Thyroid gland (tissue), 4 donors: ENCODE measurements around the gene CD160. TPM values are rescaled to one million over a fixed set of nuclear protein-coding genes. Genes with fewer than 3 reads are reported as not detected.

Source experiments
- DNase-seq, 2 donors: peaks; one replicate each; pipeline ENCODE4 v3.0.0-alpha.2; 2019
- H3K27ac ChIP-seq, 3 donors: fragments of 200-600 bp; sonication (generic); 1 replicate in 2 of 3; 2 replicates in 1 of 3; pipeline ENCODE4 v1.5.1; 2016 to 2019; ENCODE audit warnings: mild to moderate bottlenecking in 1 of 3, moderate library complexity in 1 of 3
- H3K27me3 ChIP-seq: fragments of 200-600 bp; sonication (generic); one replicate; pipeline ENCODE4 v1.5.1; 2019
- H3K36me3 ChIP-seq, 2 donors: fragments of 200-600 bp; sonication (generic); one replicate each; pipeline ENCODE4 v1.5.1; 2016 to 2019
- H3K4me1 ChIP-seq, 2 donors: fragments of 200-600 bp; sonication (generic); one replicate each; pipeline ENCODE4 v1.5.1; 2017 to 2019
- H3K4me3 ChIP-seq, 3 donors: fragments of 200-600 bp; sonication (generic); replicated peaks in 1 of 3; 1 replicate in 2 of 3; 2 replicates in 1 of 3; pipeline ENCODE4 v1.5.1; 2016; ENCODE audit warnings: mild to moderate bottlenecking in 1 of 3
- H3K9me3 ChIP-seq: fragments of 200-600 bp; sonication (generic); one replicate; pipeline ENCODE4 v1.5.1; 2017
- POLR2A ChIP-seq, 2 donors: fragments of 450-650 bp; IDR thresholded peaks; one replicate each; pipeline ENCODE4 v1.6.1; 2017; ENCODE audit warnings: antibody characterized with exemption in 2 of 2, mild to moderate bottlenecking in 2 of 2, moderate library complexity in 1 of 2
- WGBS, 2 donors: methylation state at CpG; one replicate each; pipeline ENCODE4 v1.1.5; 2017; 5-methylcytosine and 5-hydroxymethylcytosine counted together
- intact Hi-C: fragments of 100-400 bp; cut with DNase I; formaldehyde crosslinking; loops from one replicate; pipeline ENCODE4 v1.15.1; 2023
- total RNA-seq, 4 donors: library from RNA; depleted of rRNA; stranded (reverse); fragments of >200 nt; gene quantifications; one replicate each; pipeline ENCODE4 v1.2.3, GENCODE V29; 2016
- TF ChIP-seq, protein P1 (sequence below), 6 experiments: fragments of 200-600 bp in 3 of 6; fragments of 450-650 bp in 3 of 6; sonication (generic) in 3 of 6; IDR thresholded peaks; one replicate each; pipeline ENCODE4 v1.5.1; 2016 to 2019; ENCODE audit warnings: antibody characterized with exemption in 6 of 6, mild to moderate bottlenecking in 2 of 6, inconsistent platforms in 1 of 6, moderate library complexity in 1 of 6

The CD160 gene
- total RNA-seq, 4 donors from 2014 or later: not detected

DNA sequence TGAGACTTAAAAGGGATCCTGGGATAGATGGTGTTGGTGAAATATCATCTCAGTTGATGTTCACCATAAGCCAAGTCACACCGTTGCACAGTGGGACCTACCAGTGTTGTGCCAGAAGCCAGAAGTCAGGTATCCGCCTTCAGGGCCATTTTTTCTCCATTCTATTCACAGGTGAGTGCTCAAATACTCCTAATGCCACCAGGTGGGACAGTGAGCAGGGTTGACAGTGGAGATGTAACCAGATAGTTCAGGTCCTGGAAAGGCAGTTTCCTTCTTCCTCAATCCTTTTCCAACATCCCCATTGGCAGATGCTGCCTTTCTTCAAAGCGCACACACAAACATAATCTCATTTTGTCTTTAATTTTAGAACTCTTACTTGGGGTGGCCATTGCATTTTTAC, 11.6 kb downstream of the CD160 start:
- Histone ChIP-seq H3K4me3 (no peak overlapping the region), H3K27me3 (no peaks in the 10 kb centered on the region), H3K36me3 (no peaks in the 10 kb centered on the region), H3K9me3 (no peaks in the 10 kb centered on the region), H3K27ac (no peak overlapping the region), H3K4me1 (no peaks in the 10 kb centered on the region)
- WGBS, 2 donors: 95 to 98% methylated on average over 3 of the region's 3 CpGs
- intact Hi-C loops: no loop called here
- DNase-seq: no peak
- TF ChIP-seq, protein P1, sequence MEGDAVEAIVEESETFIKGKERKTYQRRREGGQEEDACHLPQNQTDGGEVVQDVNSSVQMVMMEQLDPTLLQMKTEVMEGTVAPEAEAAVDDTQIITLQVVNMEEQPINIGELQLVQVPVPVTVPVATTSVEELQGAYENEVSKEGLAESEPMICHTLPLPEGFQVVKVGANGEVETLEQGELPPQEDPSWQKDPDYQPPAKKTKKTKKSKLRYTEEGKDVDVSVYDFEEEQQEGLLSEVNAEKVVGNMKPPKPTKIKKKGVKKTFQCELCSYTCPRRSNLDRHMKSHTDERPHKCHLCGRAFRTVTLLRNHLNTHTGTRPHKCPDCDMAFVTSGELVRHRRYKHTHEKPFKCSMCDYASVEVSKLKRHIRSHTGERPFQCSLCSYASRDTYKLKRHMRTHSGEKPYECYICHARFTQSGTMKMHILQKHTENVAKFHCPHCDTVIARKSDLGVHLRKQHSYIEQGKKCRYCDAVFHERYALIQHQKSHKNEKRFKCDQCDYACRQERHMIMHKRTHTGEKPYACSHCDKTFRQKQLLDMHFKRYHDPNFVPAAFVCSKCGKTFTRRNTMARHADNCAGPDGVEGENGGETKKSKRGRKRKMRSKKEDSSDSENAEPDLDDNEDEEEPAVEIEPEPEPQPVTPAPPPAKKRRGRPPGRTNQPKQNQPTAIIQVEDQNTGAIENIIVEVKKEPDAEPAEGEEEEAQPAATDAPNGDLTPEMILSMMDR (IDR thresholded peaks at IDR 0.05): no peak
- no peak for TF ChIP-seq POLR2A (IDR thresholded peaks at IDR 0.05)

DNA sequence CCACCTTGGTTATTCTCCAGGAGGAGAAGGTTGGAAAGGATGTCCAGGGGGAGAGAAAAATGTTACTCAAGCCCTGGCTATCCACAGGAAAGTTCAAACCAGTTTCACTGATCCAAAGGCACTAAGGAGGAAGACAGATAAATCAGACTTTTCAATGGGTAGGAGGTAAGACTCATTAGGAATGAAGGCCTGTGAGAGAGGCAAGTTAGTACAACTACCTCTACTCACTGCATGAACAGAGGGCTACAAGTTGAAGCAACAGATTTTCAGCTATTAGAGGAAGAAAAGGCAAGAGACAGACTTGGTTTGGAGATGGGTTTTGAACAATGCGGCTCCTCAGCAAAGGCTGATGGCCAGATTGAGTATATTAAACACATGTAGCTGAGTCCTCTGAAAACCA, 16.9 kb downstream of the CD160 start:
- no peak overlapping the region for H3K27ac ChIP-seq
- WGBS, 2 donors: 95 to 98% methylated on average over 1 of the region's 1 CpG
- intact Hi-C loops: no loop called here
- no peak for TF ChIP-seq POLR2A (IDR thresholded peaks at IDR 0.05)
- TF ChIP-seq, protein P1 (IDR thresholded peaks at IDR 0.05): no peak
- no peaks in the 10 kb centered on the region for H3K27me3 ChIP-seq
- H3K4me1 ChIP-seq: no peaks in the 10 kb centered on the region
- H3K4me3 ChIP-seq: no peak overlapping the region
- no peak for DNase-seq
- H3K36me3 ChIP-seq: peaks cover 0 to 2% of the 10 kb centered on the region in 2 donors
- H3K9me3 ChIP-seq: no peaks in the 10 kb centered on the region

DNA sequence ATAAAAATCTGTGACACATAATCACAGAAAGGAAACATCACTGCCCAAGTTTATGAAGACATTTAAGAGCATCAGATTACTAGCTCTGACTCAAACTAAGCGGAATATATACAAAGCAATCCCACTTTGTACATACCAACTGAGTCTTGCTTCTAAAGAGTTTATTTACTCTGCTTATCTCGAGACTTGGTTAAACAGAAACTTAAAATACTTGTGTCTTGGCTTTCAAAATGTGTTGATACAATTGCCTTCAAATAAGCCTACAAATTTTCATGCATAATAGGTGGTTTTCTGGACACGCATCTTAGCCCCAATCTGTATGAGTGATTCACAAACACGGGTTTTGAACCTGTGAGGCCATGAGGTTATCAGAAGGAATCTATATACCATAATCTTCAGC, 21.0 kb downstream of the CD160 start:
- H3K36me3 ChIP-seq: peaks cover 7 to 10% of the 10 kb centered on the region in 2 donors
- WGBS, 2 donors: 86 to 87% methylated on average over 4 of the region's 4 CpGs
- no peaks in the 10 kb centered on the region for H3K27me3 ChIP-seq
- no peak overlapping the region for H3K4me3 ChIP-seq
- DNase-seq: no peak
- no peaks in the 10 kb centered on the region for H3K4me1 ChIP-seq
- intact Hi-C loops: no loop called here
- TF ChIP-seq, protein P1 (IDR thresholded peaks at IDR 0.05): no peak
- TF ChIP-seq POLR2A (IDR thresholded peaks at IDR 0.05): no peak
- H3K27ac ChIP-seq: no peak overlapping the region
- no peaks in the 10 kb centered on the region for H3K9me3 ChIP-seq

DNA sequence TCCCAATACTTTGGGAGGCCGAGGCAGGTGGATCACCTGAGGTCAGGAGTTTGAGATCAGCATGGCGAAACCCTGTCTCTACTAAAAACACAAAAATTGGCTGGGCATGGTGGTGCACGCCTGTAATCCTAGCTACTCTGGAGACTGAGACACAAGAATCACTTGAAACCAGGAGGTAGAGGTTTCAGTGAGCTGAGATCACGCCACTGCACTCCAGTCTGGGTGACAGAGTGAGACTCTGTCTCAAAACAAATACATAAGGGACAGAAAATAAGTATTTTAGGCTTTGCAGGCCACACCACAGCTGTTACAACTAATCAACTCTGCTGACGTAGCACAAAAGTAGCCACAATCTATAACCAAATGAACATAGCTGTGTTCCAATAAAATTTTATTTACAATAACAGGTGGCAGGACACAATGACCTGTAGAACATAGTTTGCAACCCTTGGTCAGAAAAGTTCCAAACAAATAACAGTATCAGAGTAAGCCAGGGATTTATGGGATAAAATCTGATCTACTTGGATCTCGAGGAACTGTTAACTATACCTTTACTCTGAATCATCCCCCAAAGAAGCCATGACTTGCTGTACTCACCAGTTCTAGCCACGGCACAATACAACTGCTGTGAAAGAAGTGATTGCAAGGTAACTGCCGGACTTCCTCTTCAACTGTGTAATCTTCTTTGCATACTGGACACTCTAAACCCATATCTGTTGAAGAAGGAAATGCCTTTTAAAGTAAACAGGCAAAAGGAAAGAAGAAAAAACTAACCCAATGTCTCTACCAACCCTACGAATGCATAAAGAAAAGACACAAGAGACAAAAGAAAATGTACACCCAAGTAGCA, 28.3 kb downstream of the CD160 start:
- Histone ChIP-seq H3K9me3 (no peaks in the 10 kb centered on the region), H3K36me3 (peaks cover 29 to 39% of the 10 kb centered on the region in 2 donors), H3K27me3 (no peaks in the 10 kb centered on the region), H3K4me1 (no peaks in the 10 kb centered on the region), H3K4me3 (no peak overlapping the region), H3K27ac (no peak overlapping the region)
- WGBS, 2 donors: 96% methylated on average over 9 of the region's 9 CpGs
- no peak for TF ChIP-seq POLR2A (IDR thresholded peaks at IDR 0.05)
- TF ChIP-seq, protein P1 (IDR thresholded peaks at IDR 0.05): no peak
- intact Hi-C loops: no loop called here
- no peak for DNase-seq

DNA sequence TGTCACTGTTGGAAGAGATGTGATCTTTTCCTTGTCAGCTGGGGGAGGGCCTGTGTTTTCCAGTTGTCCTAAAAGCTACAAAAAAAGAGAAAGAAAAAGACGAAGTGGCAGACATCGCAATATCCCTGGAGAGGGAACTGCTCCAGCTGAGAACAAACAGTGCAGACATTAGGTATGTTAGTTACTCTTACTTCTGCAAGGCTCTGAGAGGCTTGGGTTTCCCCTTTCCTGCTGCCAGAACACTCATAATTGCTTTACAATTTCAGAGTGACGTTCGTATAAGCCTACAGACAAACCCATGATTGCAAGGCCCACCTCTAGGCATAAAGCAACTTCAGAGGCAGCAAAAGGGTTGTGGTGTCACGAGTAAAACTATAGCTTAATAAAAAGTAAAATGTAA, 31.1 kb downstream of the CD160 start:
- DNase-seq: no peak
- intact Hi-C loops: no loop called here
- WGBS, 2 donors: 82 to 85% methylated on average over 5 of the region's 5 CpGs
- Histone ChIP-seq H3K36me3 (peaks cover 22 to 32% of the 10 kb centered on the region in 2 donors), H3K4me3 (no peak overlapping the region), H3K27ac (no peak overlapping the region), H3K27me3 (no peaks in the 10 kb centered on the region), H3K4me1 (no peaks in the 10 kb centered on the region), H3K9me3 (no peaks in the 10 kb centered on the region)
- TF ChIP-seq POLR2A (IDR thresholded peaks at IDR 0.05): no peak
- TF ChIP-seq, protein P1 (IDR thresholded peaks at IDR 0.05): no peak
